ENCODE results near the gene CYP4F2.
"Not testable (repeated sequence)": the region's sequence is repeated elsewhere in the genome, so short reads cannot be mapped to it uniquely, and the experiment has no call there.

Gene CYP4F2

DNA sequence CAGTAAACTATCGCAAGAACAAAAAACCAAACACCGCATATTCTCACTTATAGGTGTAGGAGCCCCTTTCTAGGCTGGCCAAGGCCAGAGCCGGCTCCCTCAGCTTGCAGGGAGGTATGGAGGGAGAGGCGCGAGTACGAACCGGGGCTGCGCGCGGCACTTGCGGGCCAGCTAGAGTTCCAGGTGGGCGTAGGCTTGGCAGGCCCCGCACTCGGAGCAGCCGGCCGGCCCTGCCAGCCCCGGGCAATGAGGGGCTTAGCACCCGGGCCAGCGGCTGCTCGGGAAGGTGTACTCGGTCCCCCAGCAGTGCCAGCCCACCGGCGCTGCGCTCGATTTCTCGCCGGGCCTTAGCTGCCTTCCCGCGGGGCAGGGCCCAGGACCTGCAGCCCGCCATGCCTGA, 1.7 kb upstream of the CYP4F2 start:
- DNase-seq = not testable (repeated sequence)

DNA sequence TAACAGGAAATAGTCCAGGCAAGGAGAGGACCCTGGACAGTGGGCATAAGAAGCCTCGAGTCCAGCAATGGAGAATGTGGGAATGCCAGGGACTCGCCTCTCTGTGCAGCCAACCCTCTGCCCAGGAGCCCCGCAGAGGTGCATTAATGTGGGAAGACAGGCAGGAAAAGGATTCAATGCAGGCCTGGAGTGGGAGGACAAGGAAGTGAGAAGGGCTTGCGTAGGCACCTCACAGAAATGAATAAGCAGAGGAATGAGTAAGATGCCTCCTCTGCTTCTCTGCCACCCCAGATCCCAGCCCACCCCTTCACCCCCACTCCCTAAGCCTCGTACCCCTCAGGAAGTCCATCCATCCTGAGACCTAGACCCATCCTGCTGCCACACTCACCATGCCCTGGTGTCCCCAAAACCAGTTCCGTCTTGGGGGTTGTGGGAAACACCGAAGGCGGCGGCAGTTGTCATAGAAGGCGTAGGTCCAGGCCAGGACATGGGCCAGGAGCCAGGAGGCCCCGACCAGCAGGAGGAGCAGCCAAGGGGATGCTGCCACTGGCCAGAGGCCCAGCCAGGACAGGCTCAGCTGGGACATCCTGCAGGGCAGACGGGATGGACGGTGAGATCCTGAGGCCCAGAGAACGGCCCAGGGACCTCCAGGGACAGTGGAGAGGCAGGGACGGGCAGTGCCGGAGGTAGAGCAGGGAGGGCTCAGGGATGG, 692 bp downstream of the CYP4F2 start:
- no peak for DNase-seq

- DNase-seq = no peak
These were observed 1.9 kb downstream of the CYP4F2 start for GRCh38 chr19:15895876-15896430.

GRCh38 chr19:15894359-15894758, 3.5 kb downstream of the CYP4F2 start:
- DNase-seq = no peak

GRCh38 chr19:15893477-15893876, 4.4 kb downstream of the CYP4F2 start:
- DNase-seq = no peak

DNA sequence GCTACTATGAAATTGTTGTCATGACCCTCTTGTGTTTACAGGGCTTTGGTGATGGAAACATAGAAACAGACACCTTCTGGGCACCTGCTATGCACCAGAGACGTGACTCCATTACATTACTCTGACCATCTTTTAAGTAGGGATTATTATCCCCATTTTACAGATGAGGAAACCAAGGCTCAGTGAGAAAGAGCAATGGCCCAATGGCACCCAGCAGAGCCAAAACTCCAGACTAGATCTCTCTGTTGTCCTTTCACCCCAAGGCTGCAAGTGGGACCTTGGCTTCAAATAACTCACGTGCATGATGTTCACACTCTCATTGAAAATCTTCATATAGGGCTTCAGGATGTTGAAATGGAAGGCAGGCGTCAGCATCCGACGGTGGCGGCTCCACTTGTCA, 5.9 kb downstream of the CYP4F2 start:
- DNase-seq = no peak

GRCh38 chr19:15891434-15891833, 6.4 kb downstream of the CYP4F2 start:
- DNase-seq = no peak

GRCh38 chr19:15889339-15889738, 8.5 kb downstream of the CYP4F2 start:
- not testable (repeated sequence) for DNase-seq

DNA sequence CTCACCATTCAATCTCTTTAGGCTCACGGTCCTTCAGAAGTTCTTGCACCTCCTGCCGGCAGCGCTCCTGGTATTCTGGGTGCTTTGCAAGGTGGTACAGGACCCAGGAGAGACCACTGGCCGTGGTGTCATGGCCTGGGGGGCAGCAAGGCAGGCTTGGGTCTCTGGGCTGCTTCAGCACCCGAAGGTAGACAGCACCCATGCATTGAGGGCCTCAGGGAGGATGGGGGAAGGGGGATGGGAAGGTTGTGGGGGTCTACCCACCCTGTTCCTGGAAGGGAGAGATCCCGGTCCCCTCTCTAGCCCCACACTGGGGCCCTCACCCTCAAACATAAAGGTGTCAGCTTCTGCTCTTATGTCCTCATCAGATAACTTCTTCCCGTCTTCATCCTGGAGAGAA, 12.0 kb downstream of the CYP4F2 start:
- DNase-seq = no peak

DNA sequence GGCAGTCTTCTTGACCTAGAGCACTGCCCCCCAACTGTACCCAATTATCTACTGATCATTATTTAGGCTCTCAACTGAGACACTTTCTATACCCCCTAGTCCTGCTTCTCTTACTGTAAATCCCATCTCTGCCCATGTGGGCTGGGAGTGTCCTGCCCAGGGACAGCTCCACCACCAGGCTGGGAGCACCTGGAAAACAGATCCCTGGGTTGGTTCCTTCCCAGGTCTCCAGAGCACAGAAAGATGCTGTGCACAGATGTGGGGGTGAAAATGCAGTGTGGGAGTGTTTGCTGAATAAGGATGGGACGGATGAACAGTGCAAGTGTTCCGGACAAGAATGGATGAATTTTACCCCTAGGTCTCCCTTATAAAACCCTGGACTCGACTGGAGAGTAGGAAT, 12.7 kb downstream of the CYP4F2 start:
- DNase-seq = no peak

DNA sequence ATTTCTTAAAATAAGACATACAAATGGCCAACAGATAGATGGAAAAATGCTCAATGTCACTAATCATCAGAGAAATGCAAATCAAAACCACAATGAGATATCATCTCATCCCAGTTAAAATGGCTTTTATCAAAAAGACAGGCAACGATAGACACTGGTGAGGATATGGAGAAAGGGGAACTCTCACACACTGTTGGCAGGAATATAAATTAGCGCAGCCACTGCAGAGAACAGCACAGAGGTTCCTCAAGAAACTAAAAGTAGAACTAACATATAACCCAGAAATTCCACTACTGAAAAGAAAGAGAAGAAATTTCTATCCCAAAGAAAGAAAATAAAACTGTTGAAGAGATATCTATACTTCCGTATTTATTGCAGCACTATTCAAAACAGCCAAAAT, 14.5 kb downstream of the CYP4F2 start:
- not testable (repeated sequence) for DNase-seq

GRCh38 chr19:15874821-15875474, 22.9 kb downstream of the CYP4F2 start:
- DNase-seq = no peak

GRCh38 chr19:15873771-15874170, 24.1 kb downstream of the CYP4F2 start:
- DNase-seq = not testable (repeated sequence)

DNA sequence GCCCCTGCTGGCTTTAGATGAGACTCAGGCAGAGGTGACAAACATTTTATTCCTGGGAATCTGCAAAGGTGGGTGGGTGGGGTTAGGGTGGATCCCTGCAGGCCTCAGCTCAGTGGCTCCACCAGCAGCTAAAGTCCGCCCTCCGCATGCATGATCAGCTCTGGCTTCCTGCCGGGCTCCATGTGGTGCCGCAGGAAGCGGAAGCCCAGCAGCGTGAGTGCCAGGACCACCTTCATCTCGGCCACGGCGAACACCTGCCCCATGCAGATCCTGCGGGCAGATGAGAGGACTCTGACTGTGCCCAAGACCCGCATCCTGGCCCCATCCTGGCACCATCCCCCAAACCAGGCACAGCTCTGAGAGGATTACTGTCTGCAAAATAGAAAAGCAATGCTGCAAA, 26.3 kb downstream of the CYP4F2 start:
- DNase-seq = no peak

GRCh38 chr19:15869873-15870272, 28.0 kb downstream of the CYP4F2 start:
- DNase-seq = no peak

DNA sequence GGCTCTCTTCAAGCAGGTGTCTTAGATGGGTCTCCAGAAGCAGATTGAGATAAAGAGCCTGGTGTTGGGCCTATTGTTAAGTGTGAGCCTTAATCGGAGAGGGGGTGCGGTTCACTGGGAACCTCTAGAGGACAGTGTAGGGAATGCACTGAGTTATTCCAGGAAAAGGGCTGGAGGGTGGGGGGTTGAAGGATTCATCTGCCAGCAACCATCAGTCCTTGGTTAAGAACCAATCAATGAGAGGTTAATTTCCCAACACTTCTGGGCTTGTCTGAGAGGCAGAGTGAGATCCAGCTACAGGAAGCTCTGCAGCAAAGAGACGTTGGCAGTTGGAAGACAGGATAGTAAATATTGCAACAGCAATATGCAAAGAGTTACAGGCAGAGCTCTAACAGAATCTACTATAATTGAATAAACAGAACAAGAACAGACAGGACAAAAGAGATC, 28.7 kb downstream of the CYP4F2 start:
- DNase-seq = peak in 1 of 2 donors; percentile 34

DNA sequence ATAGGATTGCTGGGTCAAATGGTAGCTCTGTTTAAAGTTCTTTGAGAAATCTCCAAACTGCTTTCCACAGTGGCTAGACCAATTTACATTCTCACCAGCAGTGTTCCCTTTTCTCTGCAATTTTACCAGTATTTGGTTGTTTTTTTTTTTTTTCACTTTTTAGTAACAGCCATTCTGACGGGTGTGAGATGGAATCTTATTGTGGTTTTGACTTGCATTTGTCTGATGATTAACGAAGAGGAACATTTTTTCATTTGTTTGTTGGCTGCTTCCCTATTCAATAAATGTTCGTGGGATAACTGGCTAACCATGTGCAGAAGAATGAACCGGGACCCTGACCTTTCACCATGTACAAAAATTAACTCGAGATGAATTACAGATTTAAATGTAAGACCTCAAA, 31.2 kb downstream of the CYP4F2 start:
- DNase-seq = no peak

DNA sequence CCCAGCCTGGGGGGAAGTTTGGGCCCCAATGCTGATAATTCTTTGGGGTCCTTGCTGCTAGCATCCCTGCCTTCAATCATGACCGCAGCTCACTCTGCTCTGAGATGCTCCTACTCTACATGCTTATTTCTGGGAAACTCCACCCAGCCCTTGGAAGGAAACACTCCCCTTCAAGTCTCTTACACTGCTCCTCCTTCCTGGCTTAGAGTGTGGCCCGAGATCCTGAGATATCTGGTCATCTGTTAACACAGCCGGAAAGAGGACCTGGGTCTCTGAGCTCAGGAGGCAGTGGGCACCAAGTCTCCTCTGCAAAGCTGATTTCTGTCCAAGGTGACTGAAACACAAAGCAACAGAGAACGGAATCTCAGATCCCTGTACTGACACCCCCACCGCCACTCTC, 33.0 kb downstream of the CYP4F2 start:
- DNase-seq = no peak

DNA sequence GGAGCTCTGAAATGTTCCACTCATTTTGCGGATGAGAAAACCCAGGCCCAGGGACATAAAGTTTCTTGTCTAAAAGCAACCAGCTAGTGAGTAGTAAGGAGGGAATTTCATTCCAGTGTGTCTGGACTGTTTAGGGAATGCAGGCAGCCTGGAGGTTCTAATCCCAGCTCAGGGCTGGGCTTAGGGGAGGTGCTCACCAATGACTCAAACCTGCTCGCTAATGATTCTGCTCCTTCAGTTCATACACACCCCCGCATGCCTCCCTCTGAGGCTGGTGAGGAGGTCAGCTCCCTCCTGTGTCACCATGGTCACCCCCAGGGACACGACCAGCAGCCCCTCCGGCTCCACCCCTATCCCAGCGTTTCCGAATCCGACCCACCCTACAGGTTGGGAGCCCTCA, 34.6 kb downstream of the CYP4F2 start:
- no peak for DNase-seq

DNA sequence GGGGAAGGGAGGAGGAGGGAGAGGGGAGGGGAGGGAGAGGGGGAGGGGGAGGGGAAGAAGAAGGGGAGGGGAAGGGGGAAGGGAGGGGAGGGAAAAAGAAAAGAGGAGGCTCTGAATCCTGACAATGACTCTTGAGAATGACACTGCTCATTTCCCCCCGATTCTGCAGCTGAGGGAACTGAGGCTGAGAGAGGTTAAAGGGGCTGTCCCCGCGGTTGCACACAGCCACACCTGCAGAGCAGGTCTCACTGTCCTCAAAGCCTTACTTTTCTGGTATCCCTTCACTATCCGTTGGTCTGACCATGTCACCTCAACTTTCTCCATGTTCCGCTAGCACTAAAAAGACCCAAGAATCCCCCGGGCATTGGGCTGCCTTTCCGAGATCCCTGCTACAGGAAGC, 35.4 kb downstream of the CYP4F2 start:
- DNase-seq = no peak

DNA sequence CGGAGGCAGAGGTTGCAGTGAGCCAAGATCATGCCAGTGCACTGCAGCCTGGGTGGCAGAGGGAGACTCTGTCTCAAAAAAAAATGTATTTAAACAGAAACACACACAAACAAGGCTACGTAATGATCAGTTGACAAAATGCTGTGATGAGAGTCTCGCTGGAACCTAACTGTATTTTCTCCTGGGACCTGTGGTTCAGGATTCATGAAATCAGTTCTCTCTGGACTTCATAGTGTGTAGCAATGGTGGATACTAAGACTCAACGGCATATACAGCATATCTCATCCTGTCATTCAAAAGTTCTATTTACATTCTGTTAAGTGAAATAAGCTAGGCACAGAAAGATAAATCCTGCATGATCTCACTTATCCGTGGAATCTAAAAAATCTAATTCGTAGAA, 37.4 kb downstream of the CYP4F2 start:
- DNase-seq = no peak

GRCh38 chr19:15859187-15859586, 38.7 kb downstream of the CYP4F2 start:
- DNase-seq = no peak

DNA sequence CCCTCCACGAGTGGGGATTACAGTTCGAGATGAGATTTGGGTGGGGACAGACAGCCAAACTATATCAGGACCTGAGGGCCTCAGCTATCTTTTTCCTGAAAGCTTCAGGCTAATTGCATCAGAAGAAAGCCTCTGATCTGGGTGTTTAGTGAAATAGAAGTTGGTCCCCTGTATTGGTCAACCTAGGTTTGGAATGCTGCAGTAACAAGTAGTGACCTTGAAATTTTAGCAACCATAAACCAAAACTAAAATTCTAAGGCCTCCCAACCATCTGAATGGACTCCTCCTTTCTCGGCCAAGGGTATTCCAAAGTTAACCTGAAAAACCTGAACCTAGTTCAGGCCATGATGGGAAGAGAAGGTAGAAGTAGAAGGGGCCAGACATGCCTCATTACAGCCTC, 47.5 kb downstream of the CYP4F2 start:
- DNase-seq = no peak

GRCh38 chr19:15846923-15847322, 51.0 kb downstream of the CYP4F2 start:
- DNase-seq = no peak

DNA sequence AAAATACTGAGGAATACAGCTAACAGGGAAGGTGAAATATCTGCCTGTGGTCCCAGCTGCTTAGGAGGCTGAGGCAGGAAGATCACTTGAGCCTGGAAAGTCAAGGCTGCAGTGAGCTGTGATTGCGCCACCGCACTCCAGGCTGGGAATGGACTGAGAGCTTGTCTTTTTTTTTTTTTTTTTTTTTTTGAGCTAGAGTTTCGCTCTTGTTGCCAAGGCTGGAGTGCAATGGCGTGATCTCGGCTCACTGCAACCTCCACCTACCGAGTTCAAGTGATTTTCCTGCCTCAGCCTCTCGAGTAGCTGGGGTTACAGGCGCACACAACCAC, 54.0 kb downstream of the CYP4F2 start:
- DNase-seq = not testable (repeated sequence)
